Trophoblast cell (in vitro differentiated cells and primary cell): ENCODE measurements around the gene ATG4B.
A peak's percentile ranks its signal among the peaks of the same experiment; 100 is the strongest.

Experiments used
- DNase-seq, 2 donors: peaks; one replicate each; pipeline ENCODE4 v3.0.0-alpha.2; 2016
- H2AFZ ChIP-seq: 2 replicates; pipeline ENCODE4 v1.6.1; 2013; ENCODE audit warnings: low read length, moderate library complexity, mild to moderate bottlenecking; ENCODE audit not compliant: insufficient read depth, poor library complexity
- H2AK5ac ChIP-seq: 2 replicates; pipeline ENCODE4 v1.6.1; 2013; ENCODE audit warnings: mild to moderate bottlenecking, low read length
- H2BK120ac ChIP-seq: 2 replicates; pipeline ENCODE4 v1.6.1; 2013; ENCODE audit warnings: low read length, mild to moderate bottlenecking, moderate library complexity; ENCODE audit not compliant: insufficient read depth, poor library complexity
- H2BK12ac ChIP-seq: 2 replicates; pipeline ENCODE4 v1.6.1; 2013; ENCODE audit warnings: mild to moderate bottlenecking, low read length, moderate library complexity
- H2BK5ac ChIP-seq: 2 replicates; pipeline ENCODE4 v1.6.1; 2013; ENCODE audit warnings: low read length, low read depth, moderate library complexity, mild to moderate bottlenecking; ENCODE audit not compliant: poor library complexity
- H3K14ac ChIP-seq: 2 replicates; pipeline ENCODE4 v1.6.1; 2013; ENCODE audit warnings: mild to moderate bottlenecking, low read length
- H3K18ac ChIP-seq: 2 replicates; pipeline ENCODE4 v1.6.1; 2013; ENCODE audit warnings: mild to moderate bottlenecking, low read length
- H3K23ac ChIP-seq: 2 replicates; pipeline ENCODE4 v1.6.1; 2013; ENCODE audit warnings: low read length
- H3K27ac ChIP-seq: 2 replicates; pipeline ENCODE4 v1.5.1; 2013; ENCODE audit warnings: low read depth, mild to moderate bottlenecking, inconsistent platforms, low read length, moderate library complexity
- H3K27me3 ChIP-seq: 2 replicates; pipeline ENCODE4 v1.6.1; 2013; ENCODE audit warnings: inconsistent platforms, mild to moderate bottlenecking, low read length, moderate library complexity; ENCODE audit not compliant: insufficient read depth
- H3K36me3 ChIP-seq, 2 experiments: 1 replicate in 1 of 2; 2 replicates in 1 of 2; pipeline ENCODE4 v1.6.1; 2013; ENCODE audit warnings: low read length in 2 of 2, mild to moderate bottlenecking in 2 of 2, moderate library complexity in 1 of 2; ENCODE audit not compliant: insufficient read depth in 2 of 2, control insufficient read depth in 1 of 2
- H3K4ac ChIP-seq: 2 replicates; pipeline ENCODE4 v1.6.1; 2013; ENCODE audit warnings: low read depth, mild to moderate bottlenecking, low read length, moderate library complexity
- H3K4me1 ChIP-seq, 2 experiments: 1 replicate in 1 of 2; 2 replicates in 1 of 2; pipeline ENCODE4 v1.6.1; 2013; ENCODE audit warnings: low read length in 2 of 2, mild to moderate bottlenecking in 2 of 2, moderate library complexity in 1 of 2; ENCODE audit not compliant: insufficient read depth in 2 of 2, control insufficient read depth in 1 of 2
- H3K4me2 ChIP-seq: 2 replicates; pipeline ENCODE4 v1.6.1; 2013; ENCODE audit warnings: inconsistent platforms, mild to moderate bottlenecking, low read length, moderate library complexity
- H3K4me3 ChIP-seq: 2 replicates; pipeline ENCODE4 v1.5.1; 2013; ENCODE audit warnings: mild to moderate bottlenecking, low read depth, low read length, inconsistent platforms
- H3K79me1 ChIP-seq: one replicate; pipeline ENCODE4 v1.6.1; 2013; ENCODE audit warnings: low read length
- H3K79me2 ChIP-seq: 2 replicates; pipeline ENCODE4 v1.6.1; 2013; ENCODE audit warnings: low read length, mild to moderate bottlenecking; ENCODE audit not compliant: control insufficient read depth, insufficient read depth, poor library complexity
- H3K9ac ChIP-seq: 2 replicates; pipeline ENCODE4 v1.6.1; 2013; ENCODE audit warnings: mild to moderate bottlenecking, low read length
- H3K9me3 ChIP-seq: 2 replicates; pipeline ENCODE4 v1.6.1; 2013; ENCODE audit warnings: low read depth, mild to moderate bottlenecking, control low read depth, inconsistent platforms, low read length; ENCODE audit not compliant: insufficient read depth
- H4K12ac ChIP-seq: 2 replicates; pipeline ENCODE4 v1.6.1; 2013; ENCODE audit warnings: low read depth, mild to moderate bottlenecking, low read length, moderate library complexity
- H4K8ac ChIP-seq: 2 replicates; pipeline ENCODE4 v1.6.1; 2013; ENCODE audit warnings: low read depth, mild to moderate bottlenecking, low read length, moderate library complexity
- H4K91ac ChIP-seq: one replicate; pipeline ENCODE4 v1.6.1; 2013; ENCODE audit warnings: low read depth, mild to moderate bottlenecking, low read length, moderate library complexity
- WGBS: extraction: QIAGEN DNeasy Blood & Tissue Kit; methylation state at CpG from one replicate; pipeline ENCODE4 v1.1.7; 2013; ENCODE audit warnings: missing lambda C conversion rate; ENCODE audit not compliant: insufficient read length, insufficient coverage; ENCODE audit errors: extremely low coverage; 5-methylcytosine and 5-hydroxymethylcytosine counted together

Gene ATG4B

GRCh38 chr2:241598487-241598886 lies 39.0 kb upstream of the ATG4B start:
- no peak overlapping the region for H4K91ac ChIP-seq
- no peak overlapping the region for H4K8ac ChIP-seq
- peaks cover 26 to 35% of the 10 kb centered on the region in 2 experiments for H3K36me3 ChIP-seq
- no peak overlapping the region for H3K4me2 ChIP-seq
- no peaks in the 10 kb centered on the region for H3K27me3 ChIP-seq
- H3K9ac ChIP-seq = no peak overlapping the region
- H4K12ac ChIP-seq = no peak overlapping the region
- H3K4me3 ChIP-seq = no peak overlapping the region
- no CpG with 5 or more reads among the region's 1 CpG for WGBS
- no peak overlapping the region for H2BK5ac ChIP-seq
- H2BK12ac ChIP-seq = no peak overlapping the region
- H3K9me3 ChIP-seq = no peaks in the 10 kb centered on the region
- no peak overlapping the region for H3K27ac ChIP-seq
- no peak overlapping the region for H2AFZ ChIP-seq
- DNase-seq = peak in 1 of 2 donors; percentile 46
- no peaks in the 10 kb centered on the region for H3K4me1 ChIP-seq
- H3K23ac ChIP-seq = no peak overlapping the region
- no peak overlapping the region for H2BK120ac ChIP-seq
- H3K79me1 ChIP-seq = no peaks in the 10 kb centered on the region
- H3K4ac ChIP-seq = no peak overlapping the region
- H3K14ac ChIP-seq = no peak overlapping the region
- no peak overlapping the region for H3K18ac ChIP-seq
- no peaks in the 10 kb centered on the region for H3K79me2 ChIP-seq
- H2AK5ac ChIP-seq = no peak overlapping the region

- Histone ChIP-seq H3K4me3 (no peak overlapping the region), H3K27me3 (no peaks in the 10 kb centered on the region), H3K4me1 (no peaks in the 10 kb centered on the region), H3K79me1 (no peaks in the 10 kb centered on the region), H3K18ac (no peak overlapping the region), H3K9ac (no peak overlapping the region), H2BK5ac (no peak overlapping the region), H3K4me2 (no peak overlapping the region), H2AK5ac (no peak overlapping the region), H2BK12ac (no peak overlapping the region), H3K79me2 (no peaks in the 10 kb centered on the region), H2BK120ac (no peak overlapping the region), H3K14ac (no peak overlapping the region), H4K91ac (no peak overlapping the region), H3K27ac (no peak overlapping the region), H4K8ac (no peak overlapping the region), H4K12ac (no peak overlapping the region), H2AFZ (no peak overlapping the region), H3K9me3 (no peaks in the 10 kb centered on the region), H3K36me3 (peaks cover 24 to 30% of the 10 kb centered on the region in 2 experiments), H3K23ac (no peak overlapping the region), H3K4ac (no peak overlapping the region)
- no peak for DNase-seq
- WGBS = no CpG with 5 or more reads among the region's 6 CpGs
Measured at GRCh38 chr2:241599615-241600014, 37.9 kb upstream of the ATG4B start.

GRCh38 chr2:241601841-241602240 lies 35.7 kb upstream of the ATG4B start:
- Histone ChIP-seq H4K91ac (no peak overlapping the region), H4K8ac (no peak overlapping the region), H3K27ac (no peak overlapping the region), H2BK12ac (no peak overlapping the region), H3K14ac (no peak overlapping the region), H3K4me3 (no peak overlapping the region), H3K9me3 (no peaks in the 10 kb centered on the region), H4K12ac (no peak overlapping the region), H2BK5ac (no peak overlapping the region), H3K79me2 (no peaks in the 10 kb centered on the region), H3K23ac (no peak overlapping the region), H3K9ac (no peak overlapping the region), H3K79me1 (no peaks in the 10 kb centered on the region), H3K4me1 (no peaks in the 10 kb centered on the region), H2AK5ac (no peak overlapping the region), H2AFZ (no peak overlapping the region), H2BK120ac (no peak overlapping the region), H3K27me3 (no peaks in the 10 kb centered on the region), H3K18ac (no peak overlapping the region), H3K36me3 (peaks cover 26 to 32% of the 10 kb centered on the region in 2 experiments), H3K4ac (no peak overlapping the region), H3K4me2 (no peak overlapping the region)
- DNase-seq = no peak
- no CpG with 5 or more reads among the region's 13 CpGs for WGBS

GRCh38 chr2:241602720-241603119 lies 34.8 kb upstream of the ATG4B start:
- H2BK120ac ChIP-seq = no peak overlapping the region
- no peaks in the 10 kb centered on the region for H3K9me3 ChIP-seq
- H4K12ac ChIP-seq = no peak overlapping the region
- H3K4me2 ChIP-seq = no peak overlapping the region
- H3K79me1 ChIP-seq = no peaks in the 10 kb centered on the region
- DNase-seq = no peak
- H3K14ac ChIP-seq = no peak overlapping the region
- H3K4ac ChIP-seq = no peak overlapping the region
- WGBS = no CpG with 5 or more reads among the region's 17 CpGs
- no peak overlapping the region for H4K8ac ChIP-seq
- no peak overlapping the region for H3K9ac ChIP-seq
- H3K79me2 ChIP-seq = no peaks in the 10 kb centered on the region
- H3K27ac ChIP-seq = no peak overlapping the region
- H3K4me1 ChIP-seq = no peaks in the 10 kb centered on the region
- H2BK12ac ChIP-seq = no peak overlapping the region
- no peak overlapping the region for H3K18ac ChIP-seq
- no peak overlapping the region for H2AFZ ChIP-seq
- H3K36me3 ChIP-seq = peaks cover 29 to 38% of the 10 kb centered on the region in 2 experiments
- no peak overlapping the region for H2BK5ac ChIP-seq
- no peaks in the 10 kb centered on the region for H3K27me3 ChIP-seq
- no peak overlapping the region for H3K23ac ChIP-seq
- H3K4me3 ChIP-seq = no peak overlapping the region
- H4K91ac ChIP-seq = no peak overlapping the region
- no peak overlapping the region for H2AK5ac ChIP-seq
